HG02763 (cell line): ENCODE data around the gene ZNF76.
"Not testable (repeated sequence)": the region's sequence is repeated elsewhere in the genome, so short reads cannot be mapped to it uniquely, and the experiment has no call there.

Source experiments
- ATAC-seq: cut with Tn5 transposase; IDR thresholded peaks from one replicate; pipeline ENCODE4 v1.9.1; 2021; ENCODE audit warnings: mild to moderate bottlenecking, moderate library complexity; ENCODE audit not compliant: unreplicated experiment

The ZNF76 gene

GRCh38 chr6:35298625-35299140 is 39.1 kb downstream of the ZNF76 start:
- no peak for ATAC-seq

DNA sequence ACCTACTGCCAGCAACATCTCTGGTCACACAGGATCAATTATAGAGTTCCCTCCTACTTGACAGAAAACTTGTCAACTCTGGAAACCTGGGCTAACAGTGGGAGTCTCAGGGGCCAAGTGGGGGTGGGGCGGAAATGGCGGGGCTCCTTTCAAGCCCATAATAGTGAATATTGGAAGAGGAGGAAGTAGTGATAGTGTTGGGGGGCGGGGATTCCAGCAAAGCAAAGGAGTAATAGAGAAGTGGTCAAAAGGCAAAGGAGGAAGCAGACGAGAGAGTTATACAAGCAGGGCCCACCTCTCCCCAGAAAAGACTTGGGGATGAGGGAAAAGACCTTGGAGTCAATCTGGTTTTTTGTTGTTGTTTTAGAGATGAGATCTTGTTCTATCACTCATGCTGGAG is 40.1 kb downstream of the ZNF76 start:
- no peak for ATAC-seq

GRCh38 chr6:35300848-35301247 is 41.3 kb downstream of the ZNF76 start:
- no peak for ATAC-seq

DNA sequence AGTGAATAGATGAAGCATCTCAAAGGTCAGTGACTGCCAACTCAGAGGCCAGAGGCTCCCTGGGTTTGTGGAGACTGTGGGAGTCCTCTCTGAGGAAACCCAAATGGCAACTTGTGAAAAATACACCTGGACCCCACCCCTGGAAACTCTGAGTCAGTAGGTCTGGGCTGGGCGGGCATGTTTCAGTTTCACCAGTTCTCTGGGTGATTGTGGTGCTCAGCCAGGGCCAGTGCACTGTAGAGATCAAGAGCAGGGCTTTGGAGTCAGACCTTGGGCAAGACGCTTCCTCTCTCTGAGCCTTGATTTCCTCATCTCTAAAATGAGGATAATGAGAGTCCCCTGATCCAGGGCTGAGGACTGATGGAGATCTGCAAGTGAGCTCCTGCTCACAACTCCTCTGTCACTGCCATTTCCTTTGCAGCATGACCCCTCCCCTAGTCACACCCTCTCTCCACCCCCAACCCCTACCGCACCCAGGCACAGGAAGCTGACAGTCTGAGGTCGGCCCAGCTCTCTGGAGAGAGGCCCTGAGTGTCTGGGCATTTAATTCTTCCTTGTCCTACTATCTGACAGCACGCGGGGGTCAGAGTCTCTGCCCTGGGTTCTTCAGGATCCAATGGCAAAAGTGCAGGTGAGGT is 43.2 kb downstream of the ZNF76 start:
- peak; percentile 81 for ATAC-seq

GRCh38 chr6:35304299-35304698 is 44.8 kb downstream of the ZNF76 start:
- ATAC-seq: no peak

GRCh38 chr6:35305117-35305516 is 45.6 kb downstream of the ZNF76 start:
- no peak for ATAC-seq

GRCh38 chr6:35307138-35307537 is 47.6 kb downstream of the ZNF76 start:
- ATAC-seq: not testable (repeated sequence)

DNA sequence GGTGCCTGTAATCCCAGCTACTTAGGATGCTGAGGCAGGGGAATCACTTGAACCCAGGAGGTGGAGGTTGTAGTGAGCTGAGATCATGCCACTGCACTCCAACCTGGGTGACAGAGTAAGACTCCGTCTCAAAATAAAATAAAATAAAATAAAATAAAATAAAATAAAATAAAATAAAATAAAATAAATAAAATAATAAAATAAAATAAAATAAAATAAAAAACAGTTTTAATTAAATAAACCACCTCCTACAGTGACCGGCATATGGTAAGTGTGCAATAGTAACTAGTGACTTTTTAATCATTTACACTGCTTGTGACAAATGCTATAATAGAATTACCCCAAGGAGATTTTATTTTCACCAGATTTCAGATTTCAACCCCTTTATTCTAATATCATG is 49.0 kb downstream of the ZNF76 start:
- ATAC-seq: not testable (repeated sequence)

GRCh38 chr6:35309611-35310264 is 50.2 kb downstream of the ZNF76 start:
- ATAC-seq: no peak

DNA sequence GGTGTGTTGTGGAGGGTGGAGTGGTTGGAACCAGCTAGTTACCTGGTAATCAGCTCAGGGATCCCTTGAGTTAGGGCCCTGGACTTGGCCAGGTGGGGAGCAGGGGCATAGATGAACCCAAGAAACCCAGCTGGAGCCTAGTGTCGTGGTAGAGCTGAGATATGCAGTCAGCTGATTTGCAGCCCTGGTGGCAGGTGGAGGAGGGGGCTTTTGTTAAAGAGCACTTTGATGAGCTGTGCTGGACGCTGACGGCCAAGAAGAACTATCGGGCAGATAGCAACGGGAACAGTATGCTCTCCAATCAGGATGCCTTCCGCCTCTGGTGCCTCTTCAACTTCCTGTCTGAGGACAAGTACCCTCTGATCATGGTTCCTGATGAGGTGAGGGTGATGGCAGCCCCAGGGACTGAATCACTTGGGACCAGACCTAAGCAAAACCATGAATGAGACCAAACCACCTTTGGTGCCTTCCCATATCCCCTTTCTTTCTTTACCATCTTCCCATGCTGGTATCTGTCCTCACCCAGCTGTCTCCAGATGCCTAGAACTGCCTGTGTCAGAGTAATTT is 50.8 kb downstream of the ZNF76 start:
- ATAC-seq: no peak

DNA sequence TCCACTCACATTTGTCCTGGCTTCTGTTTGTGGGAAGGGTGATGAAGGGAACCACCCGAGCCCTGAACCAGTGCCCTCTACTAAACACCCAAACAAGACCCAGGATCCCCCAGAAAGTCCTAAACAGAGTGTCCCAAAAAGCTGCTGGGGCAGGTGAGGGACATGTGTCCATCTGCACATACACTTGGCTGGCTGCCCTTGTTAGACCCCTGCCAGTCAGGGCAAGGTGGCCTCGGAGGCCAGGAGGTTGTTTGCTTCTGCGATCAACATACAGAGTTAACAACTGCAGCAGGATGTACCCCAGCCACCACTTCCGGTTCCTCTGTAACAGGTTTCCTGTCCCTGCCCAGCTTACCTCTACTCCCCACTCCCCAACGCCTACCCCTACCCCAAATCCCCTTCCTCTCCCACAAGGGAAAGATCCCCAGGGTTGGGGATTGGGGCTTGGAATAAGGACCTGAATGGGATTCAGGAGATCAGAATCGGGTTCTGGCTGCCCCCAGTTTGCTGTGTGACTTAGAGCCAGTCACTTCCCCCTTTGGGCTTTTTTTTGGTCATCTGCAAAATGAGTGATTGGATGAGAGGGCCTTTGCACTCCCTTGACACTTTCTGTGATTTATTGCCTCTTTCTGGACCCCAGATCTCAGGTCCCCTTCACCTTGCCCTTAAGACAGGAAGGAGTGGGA is 52.0 kb downstream of the ZNF76 start:
- no peak for ATAC-seq

GRCh38 chr6:35312076-35312800 is 52.7 kb downstream of the ZNF76 start:
- ATAC-seq: no peak

- ATAC-seq: no peak
Observed at GRCh38 chr6:35312807-35313206, 53.3 kb downstream of the ZNF76 start.

GRCh38 chr6:35317483-35318195 is 58.1 kb downstream of the ZNF76 start:
- no peak for ATAC-seq

DNA sequence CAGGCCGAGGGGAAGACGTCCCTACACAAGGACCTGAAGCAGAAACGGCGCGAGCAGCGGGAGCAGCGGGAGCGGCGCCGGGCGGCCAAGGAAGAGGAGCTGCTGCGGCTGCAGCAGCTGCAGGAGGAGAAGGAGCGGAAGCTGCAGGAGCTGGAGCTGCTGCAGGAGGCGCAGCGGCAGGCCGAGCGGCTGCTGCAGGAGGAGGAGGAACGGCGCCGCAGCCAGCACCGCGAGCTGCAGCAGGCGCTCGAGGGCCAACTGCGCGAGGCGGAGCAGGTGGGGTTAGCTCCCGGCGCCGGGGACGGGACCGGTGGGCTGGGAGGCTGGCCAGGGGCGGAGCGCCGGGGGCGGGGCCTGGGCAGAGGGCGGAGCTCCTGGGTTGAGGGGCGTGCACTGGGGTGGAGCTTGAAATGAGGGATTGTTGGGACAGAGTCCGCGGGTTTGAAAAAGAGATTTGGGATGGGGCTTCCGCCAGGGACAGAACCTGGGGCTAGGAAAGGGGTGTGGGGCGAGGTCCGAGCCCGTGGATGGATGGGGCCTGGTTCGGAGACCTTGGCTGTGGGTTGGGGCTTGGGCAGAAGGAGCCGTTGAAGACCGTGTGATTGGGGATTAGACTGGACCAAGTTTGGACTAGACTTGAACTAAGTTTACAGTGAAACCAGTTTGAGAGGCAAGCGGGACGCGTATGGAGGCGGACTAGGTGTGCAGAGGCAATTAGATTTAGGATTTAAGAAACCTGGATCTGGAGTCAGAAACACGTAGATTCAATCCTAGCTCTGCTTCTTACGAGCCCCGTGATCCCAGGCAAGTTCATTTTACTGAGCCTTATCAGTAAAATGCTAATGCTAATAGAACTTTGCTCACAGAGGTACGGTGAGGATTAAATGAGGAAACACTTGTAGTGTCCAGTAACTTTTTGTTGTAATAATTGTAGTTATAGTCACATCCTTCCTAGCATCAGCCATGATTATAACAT is 58.9 kb downstream of the ZNF76 start:
- no peak for ATAC-seq

DNA sequence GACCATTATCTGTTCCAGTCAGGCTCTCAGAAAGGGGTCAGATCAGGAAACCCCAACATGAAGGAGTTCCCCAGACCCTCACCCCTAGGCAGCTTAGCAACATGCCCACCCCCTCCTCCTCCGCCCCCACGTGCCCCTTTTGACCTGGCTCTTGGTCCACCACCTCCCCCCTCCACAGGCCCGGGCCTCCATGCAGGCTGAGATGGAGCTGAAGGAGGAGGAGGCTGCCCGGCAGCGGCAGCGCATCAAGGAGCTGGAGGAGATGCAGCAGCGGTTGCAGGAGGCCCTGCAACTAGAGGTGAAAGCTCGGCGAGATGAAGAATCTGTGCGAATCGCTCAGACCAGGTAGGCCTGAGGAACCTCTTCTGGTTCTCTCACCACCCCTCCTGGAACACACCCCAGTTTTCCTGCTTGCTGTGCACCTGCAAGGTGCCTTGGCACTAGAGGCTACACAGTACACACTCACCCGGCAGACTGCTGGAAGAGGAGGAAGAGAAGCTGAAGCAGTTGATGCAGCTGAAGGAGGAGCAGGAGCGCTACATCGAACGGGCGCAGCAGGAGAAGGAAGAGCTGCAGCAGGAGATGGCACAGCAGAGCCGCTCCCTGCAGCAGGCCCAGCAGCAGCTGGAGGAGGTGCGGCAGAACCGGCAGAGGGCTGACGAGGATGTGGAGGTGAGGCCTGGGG is 60.0 kb downstream of the ZNF76 start:
- ATAC-seq: no peak

DNA sequence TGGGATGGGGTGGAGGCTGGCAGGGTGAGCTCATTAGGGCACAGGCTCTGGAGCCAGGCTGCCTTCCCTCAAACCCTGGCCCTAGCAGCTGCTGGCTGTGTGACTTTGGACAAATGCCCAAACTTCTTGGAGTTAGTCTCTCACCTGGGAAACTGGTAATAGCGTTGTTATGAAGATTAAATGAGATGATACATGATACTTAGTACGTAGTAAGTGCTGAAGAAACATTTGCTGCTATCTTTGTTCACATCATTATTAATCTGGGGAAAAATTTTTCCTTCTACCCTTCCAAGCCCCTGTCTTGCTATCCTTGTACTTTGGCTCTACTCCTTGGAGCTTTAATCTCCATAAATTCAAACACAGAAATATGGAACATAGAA is 60.5 kb downstream of the ZNF76 start:
- ATAC-seq: no peak

- ATAC-seq: no peak
Observed at GRCh38 chr6:35321091-35321490, 61.6 kb downstream of the ZNF76 start.
